HL-60 (cell line): ENCODE measurements around the gene IFNB1.

Experiments
- REST ChIP-seq: IDR thresholded peaks from 2 replicates; pipeline ENCODE4 v1.6.1; 2012; ENCODE audit warnings: low read depth; ENCODE audit not compliant: insufficient replicate concordance
- TF ChIP-seq, protein P1 (sequence below): IDR thresholded peaks from one replicate; pipeline ENCODE4 v1.5.1; 2011; ENCODE audit warnings: low read length, control low read depth, inconsistent platforms; ENCODE audit not compliant: insufficient read depth

DNA sequence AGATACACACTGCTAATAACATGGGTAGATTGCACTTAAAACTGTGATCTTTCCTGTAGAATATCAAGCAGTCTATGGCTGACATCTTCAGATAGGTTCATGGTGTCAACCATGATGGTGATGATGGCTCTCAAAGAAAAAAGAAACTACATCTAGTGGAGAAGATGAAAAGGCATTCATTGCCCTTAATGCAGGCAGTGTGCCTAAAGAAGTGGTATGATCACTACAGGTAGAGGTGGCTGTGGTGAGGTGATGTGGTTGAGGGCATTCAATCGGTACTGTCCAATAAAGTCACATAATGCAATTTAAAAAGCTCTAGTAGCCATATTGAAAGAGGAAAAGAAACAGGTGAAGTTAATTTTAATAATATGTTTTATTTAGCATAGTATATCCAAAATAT, 3.1 kb upstream of the IFNB1 start:
- TF ChIP-seq, protein P1, sequence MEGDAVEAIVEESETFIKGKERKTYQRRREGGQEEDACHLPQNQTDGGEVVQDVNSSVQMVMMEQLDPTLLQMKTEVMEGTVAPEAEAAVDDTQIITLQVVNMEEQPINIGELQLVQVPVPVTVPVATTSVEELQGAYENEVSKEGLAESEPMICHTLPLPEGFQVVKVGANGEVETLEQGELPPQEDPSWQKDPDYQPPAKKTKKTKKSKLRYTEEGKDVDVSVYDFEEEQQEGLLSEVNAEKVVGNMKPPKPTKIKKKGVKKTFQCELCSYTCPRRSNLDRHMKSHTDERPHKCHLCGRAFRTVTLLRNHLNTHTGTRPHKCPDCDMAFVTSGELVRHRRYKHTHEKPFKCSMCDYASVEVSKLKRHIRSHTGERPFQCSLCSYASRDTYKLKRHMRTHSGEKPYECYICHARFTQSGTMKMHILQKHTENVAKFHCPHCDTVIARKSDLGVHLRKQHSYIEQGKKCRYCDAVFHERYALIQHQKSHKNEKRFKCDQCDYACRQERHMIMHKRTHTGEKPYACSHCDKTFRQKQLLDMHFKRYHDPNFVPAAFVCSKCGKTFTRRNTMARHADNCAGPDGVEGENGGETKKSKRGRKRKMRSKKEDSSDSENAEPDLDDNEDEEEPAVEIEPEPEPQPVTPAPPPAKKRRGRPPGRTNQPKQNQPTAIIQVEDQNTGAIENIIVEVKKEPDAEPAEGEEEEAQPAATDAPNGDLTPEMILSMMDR: no peak
- no peak for TF ChIP-seq REST
